SK-N-SH (cell line): ENCODE measurements around the gene PLA2G7. TPM values are rescaled to one million over a fixed set of nuclear protein-coding genes. Genes with fewer than 3 reads are reported as not detected.

Experiments used
- CTCF ChIA-PET: fragments of 300-600, 350-600 bp; formaldehyde crosslinking; extraction: SDS; loops from one replicate; lab custom pipeline; 2021; lab: Yijun Ruan, JAX
- POLR2A ChIA-PET: fragments of 350-600 bp; sonication (Branson Sonifier 250); formaldehyde crosslinking; extraction: SDS; loops from one replicate; lab custom pipeline; 2020; ENCODE audit warnings: antibody characterized with exemption, inconsistent platforms; lab: Yijun Ruan, JAX
- DNase-seq: peaks from one replicate; pipeline ENCODE4 v3.0.0; 2012
- H2AFZ ChIP-seq: fragments of 200-600 bp; sonication (generic); 2 replicates; pipeline ENCODE4 v1.8.1; 2016; ENCODE audit warnings: antibody characterized with exemption, mild to moderate bottlenecking, low read depth
- H3F3A ChIP-seq: fragments of 200-600 bp; sonication (generic); replicated peaks from 2 replicates; pipeline ENCODE3; 2016; ENCODE audit warnings: antibody characterized with exemption, mild to moderate bottlenecking; ENCODE audit not compliant: insufficient read depth
- H3K27ac ChIP-seq, 2 experiments: fragments of 200-500 bp in 1 of 2; fragments of 200-600 bp in 1 of 2; sonication (Bioruptor generic) in 1 of 2; sonication (generic), shearing (Covaris generic) in 1 of 2; 2 replicates each; pipeline versions ENCODE4 v1.5.1 to v1.6.1; 2014 to 2016; ENCODE audit warnings: low read depth in 2 of 2, inconsistent platforms in 1 of 2, low read length in 1 of 2, mild to moderate bottlenecking in 1 of 2, mixed read lengths in 1 of 2
- H3K27me3 ChIP-seq: fragments of 200-600 bp; sonication (generic), shearing (Covaris generic); 2 replicates; pipeline ENCODE4 v1.6.1; 2016; ENCODE audit warnings: mixed run types; ENCODE audit not compliant: insufficient read depth
- H3K36me3 ChIP-seq, 2 experiments: fragments of 200-500 bp in 1 of 2; fragments of 200-600 bp in 1 of 2; sonication (Bioruptor generic) in 1 of 2; sonication (generic) in 1 of 2; replicated peaks in 1 of 2; 2 replicates each; pipeline versions ENCODE3 to v1.5.1; 2014 to 2016; ENCODE audit warnings: low read length in 1 of 2, mild to moderate bottlenecking in 1 of 2; ENCODE audit not compliant: insufficient read depth in 2 of 2, control insufficient read depth in 1 of 2
- H3K4me1 ChIP-seq, 2 experiments: fragments of 200-500 bp in 1 of 2; fragments of 200-600 bp in 1 of 2; sonication (Bioruptor generic) in 1 of 2; sonication (generic), shearing (Covaris generic) in 1 of 2; 2 replicates each; pipeline versions ENCODE4 v1.5.1 to v1.6.1; 2014 to 2016; ENCODE audit warnings: low read depth in 1 of 2, low read length in 1 of 2, mixed run types in 1 of 2; ENCODE audit not compliant: insufficient read depth in 2 of 2, control insufficient read depth in 1 of 2
- H3K4me2 ChIP-seq: fragments of 200-600 bp; sonication (generic), shearing (Covaris generic); 2 replicates; pipeline ENCODE4 v1.6.1; 2017; ENCODE audit warnings: mixed run types
- H3K4me3 ChIP-seq, 2 experiments: fragments of 200-500 bp in 1 of 2; fragments of 200-600 bp in 1 of 2; sonication (Bioruptor generic) in 1 of 2; sonication (generic), shearing (Covaris generic) in 1 of 2; 2 replicates each; pipeline versions ENCODE4 v1.5.1 to v1.8.1; 2014 to 2016; ENCODE audit warnings: low read depth in 2 of 2, inconsistent platforms in 1 of 2, low read length in 1 of 2, mild to moderate bottlenecking in 1 of 2, mixed read lengths in 1 of 2, moderate library complexity in 1 of 2
- H3K79me2 ChIP-seq: fragments of 200-600 bp; sonication (generic); 2 replicates; pipeline ENCODE4 v1.8.1; 2017; ENCODE audit warnings: mild to moderate bottlenecking; ENCODE audit not compliant: insufficient read depth
- H3K9ac ChIP-seq: fragments of 200-600 bp; sonication (generic); 2 replicates; pipeline ENCODE4 v1.6.1; 2017; ENCODE audit warnings: mixed run types
- H3K9me2 ChIP-seq: fragments of 200-600 bp; sonication (generic); 2 replicates; pipeline ENCODE4 v1.6.1; 2017; ENCODE audit warnings: mixed run types
- H3K9me3 ChIP-seq: fragments of 200-600 bp; sonication (generic); 2 replicates; pipeline ENCODE4 v1.6.1; 2017; ENCODE audit warnings: mixed run types, mild to moderate bottlenecking, moderate library complexity
- H4K20me1 ChIP-seq: fragments of 200-600 bp; sonication (generic); 2 replicates; pipeline ENCODE4 v1.6.1; 2017; ENCODE audit warnings: mild to moderate bottlenecking, mixed run types; ENCODE audit not compliant: insufficient read depth
- CHD2 ChIP-seq: fragments of 150-350 bp; IDR thresholded peaks from 2 replicates; pipeline ENCODE4 v1.6.1; 2018; ENCODE audit warnings: low read length; ENCODE audit not compliant: partially characterized antibody
- CTCF ChIP-seq: fragments of 200-600 bp; sonication (generic); IDR thresholded peaks from 2 replicates; pipeline ENCODE4 v1.6.1; 2017; ENCODE audit warnings: antibody characterized with exemption, mild to moderate bottlenecking, moderate library complexity
- EZH2phosphoT487 ChIP-seq: fragments of 200-600 bp; sonication (generic); IDR thresholded peaks from 2 replicates; pipeline ENCODE4 v1.6.1; 2017; ENCODE audit warnings: low read depth, mixed run types, mild to moderate bottlenecking, antibody characterized with exemption, moderate library complexity, borderline replicate concordance
- FOXJ3 ChIP-seq: sonication (generic); formaldehyde crosslinking; IDR thresholded peaks from 2 replicates; pipeline ENCODE4 v1.5.1; 2020; ENCODE audit warnings: mild to moderate bottlenecking, missing genetic modification reagents
- GATA2 ChIP-seq: sonication (generic); formaldehyde crosslinking; IDR thresholded peaks from 2 replicates; pipeline ENCODE4 v1.5.0; 2020; ENCODE audit warnings: mild to moderate bottlenecking, missing genetic modification reagents
- MAX ChIP-seq: IDR thresholded peaks from 2 replicates; pipeline ENCODE4 v1.4.0; 2012; ENCODE audit warnings: low read depth
- NFIC ChIP-seq: IDR thresholded peaks from 2 replicates; pipeline ENCODE4 v1.4.0; 2012; ENCODE audit warnings: borderline replicate concordance
- NRF1 ChIP-seq: IDR thresholded peaks from 2 replicates; pipeline ENCODE4 v1.6.1; 2012; ENCODE audit warnings: low read depth, mild to moderate bottlenecking, low read length
- PBX3 ChIP-seq: IDR thresholded peaks from 2 replicates; pipeline ENCODE4; 2012
- RAD21 ChIP-seq: IDR thresholded peaks from 2 replicates; pipeline ENCODE4 v1.6.1; 2012; ENCODE audit warnings: mild to moderate bottlenecking, low read length
- RCOR1 ChIP-seq: fragments of 150-350 bp; IDR thresholded peaks from 2 replicates; pipeline ENCODE4 v1.6.1; 2017; ENCODE audit warnings: antibody characterized with exemption, low read length
- REST ChIP-seq: IDR thresholded peaks from 2 replicates; pipeline ENCODE4 v1.6.1; 2012; ENCODE audit warnings: mild to moderate bottlenecking, low read depth, low read length, moderate library complexity
- RFX5 ChIP-seq: IDR thresholded peaks from 2 replicates; pipeline ENCODE4 v1.6.1; 2012; ENCODE audit warnings: mild to moderate bottlenecking, improper control_type of control experiment, low read length
- SIN3A ChIP-seq: IDR thresholded peaks from 2 replicates; pipeline ENCODE4 v1.6.1; 2012; ENCODE audit warnings: low read depth, mild to moderate bottlenecking, low read length, moderate library complexity, borderline replicate concordance
- SMC3 ChIP-seq: IDR thresholded peaks from 2 replicates; pipeline ENCODE4 v1.6.1; 2012; ENCODE audit warnings: low read depth, low read length, improper control_type of control experiment
- TCF12 ChIP-seq: IDR thresholded peaks from 2 replicates; pipeline ENCODE4 v1.4.0; 2012
- TEAD4 ChIP-seq: IDR thresholded peaks from 2 replicates; pipeline ENCODE4 v1.4.0; 2012; ENCODE audit warnings: mild to moderate bottlenecking, borderline replicate concordance; ENCODE audit not compliant: insufficient read depth
- USF1 ChIP-seq: IDR thresholded peaks from 2 replicates; pipeline ENCODE4 v1.4.0; 2012; ENCODE audit warnings: low read depth, borderline replicate concordance
- YY1 ChIP-seq: IDR thresholded peaks from 2 replicates; pipeline ENCODE4 v1.4.0; 2012; ENCODE audit warnings: low read depth, mild to moderate bottlenecking
- ZBTB33 ChIP-seq: IDR thresholded peaks from 2 replicates; pipeline ENCODE4 v1.4.0; 2012; ENCODE audit warnings: low read depth, borderline replicate concordance
- WGBS: methylation state at CpG from one replicate; pipeline ENCODE4 v1.1.6; 2017; ENCODE audit warnings: low lambda C conversion rate; 5-methylcytosine and 5-hydroxymethylcytosine counted together
- polyA plus RNA-seq, 3 experiments: library from polyadenylated mRNA; depleted of rRNA; stranded (reverse); fragments of >200 nt; gene quantifications; 2 replicates each; pipeline ENCODE4 v1.2.3, GENCODE V29; 2012

The PLA2G7 gene
- polyA plus RNA-seq, 1 of the 3 experiments (the other 2 are of a cell fraction), result not detected

GRCh38 chr6:46756469-46757213, 21.5 kb upstream of the PLA2G7 start:
- POLR2A ChIA-PET, result no interaction called here
- H3K4me3 ChIP-seq, result no peak overlapping the region
- H3K4me2 ChIP-seq, result no peak overlapping the region
- TF ChIP-seq USF1 (no peak), RAD21 (no peak), EZH2phosphoT487 (no peak), MAX (no peak), RCOR1 (no peak), CTCF (no peak), GATA2 (CRISPR knock-in tag) (no peak), CHD2 (no peak), YY1 (no peak), SMC3 (no peak), REST (no peak), TCF12 (no peak), PBX3 (no peak), ZBTB33 (no peak), SIN3A (no peak), TEAD4 (no peak), FOXJ3 (CRISPR knock-in tag) (no peak), NRF1 (no peak), RFX5 (no peak), NFIC (no peak)
- TF ChIP-seq, all 33 proteins: peak for 0
- Histone ChIP-seq H3K27ac (no peak overlapping the region), H3K9ac (no peak overlapping the region), H3K79me2 (no peaks in the 10 kb centered on the region), H3K9me2 (no peaks in the 10 kb centered on the region), H3K27me3 (no peaks in the 10 kb centered on the region; the same call in 1 of the 2 replicates), H3K9me3 (no peaks in the 10 kb centered on the region), H3K36me3 (no peaks in the 10 kb centered on the region), H3K4me1 (no peaks in the 10 kb centered on the region), H3F3A (no peaks in the 10 kb centered on the region), H4K20me1 (no peaks in the 10 kb centered on the region), H2AFZ (no peak overlapping the region)
- DNase-seq, result no peak
- WGBS, result 2% methylated on average over 7 of the region's 7 CpGs
- CTCF ChIA-PET, result no interaction called here
